ENCODE data around the gene WDR83.

Gene WDR83

GRCh38 chr19:12681074-12681987 lies 14.7 kb downstream of the WDR83 start, which contains the start of gene DHPS (continued):
- TF ChIP-seq ZNF280D (tag by site-specific recombination; IDR thresholded peaks at IDR 0.05): no peak
- TF ChIP-seq ZNF211 (tag by site-specific recombination; IDR thresholded peaks at IDR 0.05; ENCODE audit: low read depth): no peak
- no peak for TF ChIP-seq ZNF221 (tag by site-specific recombination; IDR thresholded peaks at IDR 0.05; ENCODE audit: borderline replicate concordance)
- TF ChIP-seq, protein P1, sequence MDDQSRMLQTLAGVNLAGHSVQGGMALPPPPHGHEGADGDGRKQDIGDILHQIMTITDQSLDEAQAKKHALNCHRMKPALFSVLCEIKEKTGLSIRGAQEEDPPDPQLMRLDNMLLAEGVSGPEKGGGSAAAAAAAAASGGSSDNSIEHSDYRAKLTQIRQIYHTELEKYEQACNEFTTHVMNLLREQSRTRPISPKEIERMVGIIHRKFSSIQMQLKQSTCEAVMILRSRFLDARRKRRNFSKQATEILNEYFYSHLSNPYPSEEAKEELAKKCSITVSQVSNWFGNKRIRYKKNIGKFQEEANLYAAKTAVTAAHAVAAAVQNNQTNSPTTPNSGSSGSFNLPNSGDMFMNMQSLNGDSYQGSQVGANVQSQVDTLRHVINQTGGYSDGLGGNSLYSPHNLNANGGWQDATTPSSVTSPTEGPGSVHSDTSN (CRISPR knock-in tag; IDR thresholded peaks at IDR 0.05): no peak
- TF ChIP-seq PRDM10 (tag by site-specific recombination; IDR thresholded peaks at IDR 0.05): peak; percentile 87
- TF ChIP-seq GLIS1 (tag by site-specific recombination; IDR thresholded peaks at IDR 0.05): peak; percentile 66
- peak; percentile 96 for TF ChIP-seq SP2 (tag by site-specific recombination; IDR thresholded peaks at IDR 0.05)
- TF ChIP-seq ZNF394 (tag by site-specific recombination; IDR thresholded peaks at IDR 0.05; ENCODE audit: borderline replicate concordance): peak; percentile 75; the same call in 1 of the 2 replicates
- peak; percentile 42; the same call in 1 of the 2 replicates for TF ChIP-seq ZNF843 (tag by site-specific recombination; IDR thresholded peaks at IDR 0.05)
- TF ChIP-seq ZNF335 (tag by site-specific recombination; conservative IDR thresholded peaks at IDR 0.05): peak; percentile 92
- TF ChIP-seq ELK4 (IDR thresholded peaks at IDR 0.05; ENCODE audit: borderline replicate concordance, low read depth, low read length): no peak
- TF ChIP-seq SP3 (tag by site-specific recombination; IDR thresholded peaks at IDR 0.05): peak; percentile 95
- TF ChIP-seq, protein P2, sequence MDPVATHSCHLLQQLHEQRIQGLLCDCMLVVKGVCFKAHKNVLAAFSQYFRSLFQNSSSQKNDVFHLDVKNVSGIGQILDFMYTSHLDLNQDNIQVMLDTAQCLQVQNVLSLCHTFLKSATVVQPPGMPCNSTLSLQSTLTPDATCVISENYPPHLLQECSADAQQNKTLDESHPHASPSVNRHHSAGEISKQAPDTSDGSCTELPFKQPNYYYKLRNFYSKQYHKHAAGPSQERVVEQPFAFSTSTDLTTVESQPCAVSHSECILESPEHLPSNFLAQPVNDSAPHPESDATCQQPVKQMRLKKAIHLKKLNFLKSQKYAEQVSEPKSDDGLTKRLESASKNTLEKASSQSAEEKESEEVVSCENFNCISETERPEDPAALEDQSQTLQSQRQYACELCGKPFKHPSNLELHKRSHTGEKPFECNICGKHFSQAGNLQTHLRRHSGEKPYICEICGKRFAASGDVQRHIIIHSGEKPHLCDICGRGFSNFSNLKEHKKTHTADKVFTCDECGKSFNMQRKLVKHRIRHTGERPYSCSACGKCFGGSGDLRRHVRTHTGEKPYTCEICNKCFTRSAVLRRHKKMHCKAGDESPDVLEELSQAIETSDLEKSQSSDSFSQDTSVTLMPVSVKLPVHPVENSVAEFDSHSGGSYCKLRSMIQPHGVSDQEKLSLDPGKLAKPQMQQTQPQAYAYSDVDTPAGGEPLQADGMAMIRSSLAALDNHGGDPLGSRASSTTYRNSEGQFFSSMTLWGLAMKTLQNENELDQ (tag by site-specific recombination; IDR thresholded peaks at IDR 0.05; ENCODE audit: low read depth): no peak
- TF ChIP-seq HOXD13 (CRISPR knock-in tag; IDR thresholded peaks at IDR 0.05; ENCODE audit: borderline replicate concordance): no peak
- no peak for TF ChIP-seq ZNF354C (tag by site-specific recombination; IDR thresholded peaks at IDR 0.05; ENCODE audit: borderline replicate concordance, low read depth)
- peak; percentile 93 for TF ChIP-seq ZBTB26 (tag by site-specific recombination; optimal IDR thresholded peaks at IDR 0.05)
- no peak for TF ChIP-seq ZNF416 (tag by site-specific recombination; IDR thresholded peaks at IDR 0.05)
- TF ChIP-seq ZNF132 (tag by site-specific recombination; IDR thresholded peaks at IDR 0.05; ENCODE audit: borderline replicate concordance): no peak
- no peak; the same call in 1 of the 2 replicates for TF ChIP-seq ZNF558 (tag by site-specific recombination; IDR thresholded peaks at IDR 0.05)
- no peak for TF ChIP-seq HOXA7 (CRISPR knock-in tag; IDR thresholded peaks at IDR 0.05; ENCODE audit: borderline replicate concordance)
- peak; percentile 59 for TF ChIP-seq ZNF366 (tag by site-specific recombination; conservative IDR thresholded peaks at IDR 0.05)
- no peak for TF ChIP-seq ZNF664 (tag by site-specific recombination; IDR thresholded peaks at IDR 0.05)
- TF ChIP-seq ZNF645 (tag by site-specific recombination; IDR thresholded peaks at IDR 0.05): no peak
- no peak for TF ChIP-seq ZNF707 (tag by site-specific recombination; IDR thresholded peaks at IDR 0.05)

Data from HEK293 (cell line).